Measurements from ENCODE around the gene UNC13D. TPM values are rescaled to one million over a fixed set of nuclear protein-coding genes. Genes with fewer than 3 reads are reported as not detected.

UNC13D gene
- total and polyA plus RNA-seq, 2 experiments from 2014 or later: 10.8 to 14.8 TPM

GRCh38 chr17:75830164-75831031 lies 13.8 kb downstream of the UNC13D start:
- TF ChIP-seq CTCF (IDR thresholded peaks at IDR 0.05; ENCODE audit: low read depth, low read length): peak; percentile 62
- Histone ChIP-seq H3K27me3 (no peaks in the 10 kb centered on the region), H3K4me3 (no peak overlapping the region), H3K4me1 (ENCODE audit: low read depth) (peaks cover 25% of the 10 kb centered on the region), H3K9me3 (ENCODE audit: low read depth) (no peaks in the 10 kb centered on the region), H3K36me3 (no peaks in the 10 kb centered on the region), H3K27ac (no peak overlapping the region)
- peak in 1 of 2 donors; percentile 51 for DNase-seq (ENCODE audit: low read depth in 1 of 2, low spot score in 1 of 2)

- DNase-seq (ENCODE audit: low read depth in 1 of 2, low spot score in 1 of 2): no peak
- no peak for TF ChIP-seq CTCF (IDR thresholded peaks at IDR 0.05; ENCODE audit: low read depth, low read length)
- H3K4me3 ChIP-seq: no peak overlapping the region
- no peaks in the 10 kb centered on the region for H3K9me3 ChIP-seq (ENCODE audit: low read depth)
- peaks cover 25% of the 10 kb centered on the region for H3K4me1 ChIP-seq (ENCODE audit: low read depth)
- H3K27ac ChIP-seq: no peak overlapping the region
- H3K36me3 ChIP-seq: no peaks in the 10 kb centered on the region
- H3K27me3 ChIP-seq: no peaks in the 10 kb centered on the region
Observed at GRCh38 chr17:75829747-75830146, 14.5 kb downstream of the UNC13D start.

- DNase-seq (ENCODE audit: low read depth in 1 of 2, low spot score in 1 of 2): no peak
- Histone ChIP-seq H3K4me1 (ENCODE audit: low read depth) (peaks cover 25% of the 10 kb centered on the region), H3K27me3 (no peaks in the 10 kb centered on the region), H3K9me3 (ENCODE audit: low read depth) (no peaks in the 10 kb centered on the region), H3K4me3 (no peak overlapping the region), H3K27ac (no peak overlapping the region), H3K36me3 (no peaks in the 10 kb centered on the region)
- TF ChIP-seq CTCF (IDR thresholded peaks at IDR 0.05; ENCODE audit: low read depth, low read length): no peak
Observed at GRCh38 chr17:75828741-75829140, 15.5 kb downstream of the UNC13D start.

- H3K4me1 ChIP-seq (ENCODE audit: low read depth): peaks cover 18% of the 10 kb centered on the region
- no peaks in the 10 kb centered on the region for H3K9me3 ChIP-seq (ENCODE audit: low read depth)
- no peak for TF ChIP-seq CTCF (IDR thresholded peaks at IDR 0.05; ENCODE audit: low read depth, low read length)
- peaks cover 3% of the 10 kb centered on the region for H3K36me3 ChIP-seq
- H3K27ac ChIP-seq: no peak overlapping the region
- no peak overlapping the region for H3K4me3 ChIP-seq
- DNase-seq (ENCODE audit: low read depth in 1 of 2, low spot score in 1 of 2): no peak
- H3K27me3 ChIP-seq: no peaks in the 10 kb centered on the region
Observed at GRCh38 chr17:75828076-75828400, 16.2 kb downstream of the UNC13D start.

GRCh38 chr17:75827308-75828075 lies 16.7 kb downstream of the UNC13D start:
- Histone ChIP-seq H3K4me3 (no peak overlapping the region), H3K27ac (peak overlapping the region; percentile 78)

More at GRCh38 chr17:75827308-75828075, 16.7 kb downstream of the UNC13D start:
- peaks cover 13% of the 10 kb centered on the region for H3K4me1 ChIP-seq (ENCODE audit: low read depth)
- DNase-seq (ENCODE audit: low read depth in 1 of 2, low spot score in 1 of 2): peak; percentile 69 to 81
- no peaks in the 10 kb centered on the region for H3K27me3 ChIP-seq
- peaks cover 6% of the 10 kb centered on the region for H3K36me3 ChIP-seq
- peak; percentile 82 for TF ChIP-seq CTCF (IDR thresholded peaks at IDR 0.05; ENCODE audit: low read depth, low read length)
- H3K9me3 ChIP-seq (ENCODE audit: low read depth): no peaks in the 10 kb centered on the region

Measured in cardiac muscle cell (in vitro differentiated cells and primary cell).